ENCODE results near the gene FBXL16.

FBXL16 gene

DNA sequence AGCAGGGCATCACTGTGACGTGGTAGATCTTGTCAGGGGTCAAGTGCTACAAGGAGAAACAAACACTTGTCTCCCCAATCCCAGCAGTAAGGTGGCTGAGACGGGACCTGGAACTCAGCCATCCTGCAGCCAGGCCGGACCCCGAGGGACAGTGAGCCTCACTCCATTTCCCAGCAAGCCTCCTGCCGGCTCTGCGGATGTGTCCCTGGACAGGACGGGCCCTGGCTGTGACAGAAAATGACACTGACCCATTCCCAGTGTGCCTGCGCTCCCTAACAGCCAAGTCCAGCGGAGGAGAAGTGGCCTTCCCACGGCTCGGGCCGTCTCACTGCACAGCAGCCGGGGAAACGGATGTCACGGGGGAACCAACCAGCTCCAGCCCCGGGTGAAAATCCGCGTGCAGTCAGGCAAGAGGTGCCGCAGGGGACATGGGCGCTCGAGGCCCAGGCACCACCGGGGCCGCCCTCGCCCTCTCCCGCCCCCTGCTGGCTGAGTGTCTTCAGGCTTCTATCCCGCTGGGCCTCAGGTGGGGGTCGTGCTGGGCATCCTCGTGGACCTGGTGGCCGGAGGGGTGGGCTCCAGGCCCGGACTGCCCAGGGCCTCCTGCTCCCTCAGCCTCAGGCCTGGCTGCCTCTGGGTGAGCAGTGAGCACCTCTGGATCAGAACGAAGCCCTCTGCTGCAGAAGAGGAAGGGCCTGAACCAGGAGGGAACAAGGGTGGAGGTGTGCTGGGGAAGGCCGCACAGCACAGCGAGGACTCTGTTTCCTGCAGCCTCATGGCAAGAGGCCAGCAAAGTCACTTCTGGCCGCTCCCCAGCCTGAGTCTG is 28.0 kb upstream of the FBXL16 start:
- TF ChIP-seq, protein P1, sequence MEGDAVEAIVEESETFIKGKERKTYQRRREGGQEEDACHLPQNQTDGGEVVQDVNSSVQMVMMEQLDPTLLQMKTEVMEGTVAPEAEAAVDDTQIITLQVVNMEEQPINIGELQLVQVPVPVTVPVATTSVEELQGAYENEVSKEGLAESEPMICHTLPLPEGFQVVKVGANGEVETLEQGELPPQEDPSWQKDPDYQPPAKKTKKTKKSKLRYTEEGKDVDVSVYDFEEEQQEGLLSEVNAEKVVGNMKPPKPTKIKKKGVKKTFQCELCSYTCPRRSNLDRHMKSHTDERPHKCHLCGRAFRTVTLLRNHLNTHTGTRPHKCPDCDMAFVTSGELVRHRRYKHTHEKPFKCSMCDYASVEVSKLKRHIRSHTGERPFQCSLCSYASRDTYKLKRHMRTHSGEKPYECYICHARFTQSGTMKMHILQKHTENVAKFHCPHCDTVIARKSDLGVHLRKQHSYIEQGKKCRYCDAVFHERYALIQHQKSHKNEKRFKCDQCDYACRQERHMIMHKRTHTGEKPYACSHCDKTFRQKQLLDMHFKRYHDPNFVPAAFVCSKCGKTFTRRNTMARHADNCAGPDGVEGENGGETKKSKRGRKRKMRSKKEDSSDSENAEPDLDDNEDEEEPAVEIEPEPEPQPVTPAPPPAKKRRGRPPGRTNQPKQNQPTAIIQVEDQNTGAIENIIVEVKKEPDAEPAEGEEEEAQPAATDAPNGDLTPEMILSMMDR (IDR thresholded peaks at IDR 0.05; ENCODE audit: borderline replicate concordance, insufficient read depth, low read depth, low read length): peak; percentile 58
- no peak overlapping the region for H3K4me3 ChIP-seq (ENCODE audit: low read depth, low read length)

DNA sequence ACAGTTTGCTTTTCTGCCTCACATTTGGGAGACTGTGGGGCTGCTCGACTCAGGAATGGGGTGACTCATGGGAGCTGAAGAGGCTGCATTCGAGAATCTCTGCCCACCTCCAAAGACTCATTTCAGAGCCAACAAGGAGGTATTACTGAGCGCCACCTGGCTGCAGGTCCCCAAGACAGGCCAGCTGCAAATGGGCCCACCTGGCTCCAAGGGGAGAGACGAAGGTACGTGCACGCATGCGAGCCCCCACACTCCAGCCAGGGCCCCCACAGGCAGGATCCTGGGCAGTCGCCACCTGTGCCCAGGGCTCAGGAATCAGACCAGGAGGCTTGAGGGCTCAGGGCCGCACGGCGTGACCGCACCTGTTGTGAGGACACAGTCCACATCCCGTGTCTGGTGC is 27.3 kb upstream of the FBXL16 start:
- H3K4me3 ChIP-seq (ENCODE audit: low read depth, low read length): no peak overlapping the region
- TF ChIP-seq, protein P1 (IDR thresholded peaks at IDR 0.05; ENCODE audit: borderline replicate concordance, insufficient read depth, low read depth, low read length): no peak

DNA sequence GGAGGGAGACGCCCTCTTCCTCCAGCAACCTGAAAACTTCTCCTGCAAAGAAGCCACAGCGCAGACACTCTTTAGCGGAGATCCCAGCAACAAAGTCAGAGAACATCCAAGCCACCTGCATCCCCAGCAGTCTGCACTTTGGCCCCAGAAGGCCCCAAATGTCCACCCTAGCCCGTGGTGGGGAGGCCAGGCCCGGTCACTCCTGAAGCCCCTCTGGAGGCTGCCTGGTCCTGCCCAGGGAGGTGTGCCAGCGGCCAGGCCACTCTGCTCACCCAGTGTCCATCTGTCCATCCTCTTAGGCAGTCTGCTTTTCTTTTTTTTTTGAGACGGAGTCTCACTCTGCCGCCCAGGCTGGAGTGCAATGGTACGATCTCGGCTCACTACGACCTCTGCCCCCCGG is 26.7 kb upstream of the FBXL16 start:
- H3K4me3 ChIP-seq (ENCODE audit: low read depth, low read length): no peak overlapping the region
- TF ChIP-seq, protein P1 (IDR thresholded peaks at IDR 0.05; ENCODE audit: borderline replicate concordance, insufficient read depth, low read depth, low read length): no peak

DNA sequence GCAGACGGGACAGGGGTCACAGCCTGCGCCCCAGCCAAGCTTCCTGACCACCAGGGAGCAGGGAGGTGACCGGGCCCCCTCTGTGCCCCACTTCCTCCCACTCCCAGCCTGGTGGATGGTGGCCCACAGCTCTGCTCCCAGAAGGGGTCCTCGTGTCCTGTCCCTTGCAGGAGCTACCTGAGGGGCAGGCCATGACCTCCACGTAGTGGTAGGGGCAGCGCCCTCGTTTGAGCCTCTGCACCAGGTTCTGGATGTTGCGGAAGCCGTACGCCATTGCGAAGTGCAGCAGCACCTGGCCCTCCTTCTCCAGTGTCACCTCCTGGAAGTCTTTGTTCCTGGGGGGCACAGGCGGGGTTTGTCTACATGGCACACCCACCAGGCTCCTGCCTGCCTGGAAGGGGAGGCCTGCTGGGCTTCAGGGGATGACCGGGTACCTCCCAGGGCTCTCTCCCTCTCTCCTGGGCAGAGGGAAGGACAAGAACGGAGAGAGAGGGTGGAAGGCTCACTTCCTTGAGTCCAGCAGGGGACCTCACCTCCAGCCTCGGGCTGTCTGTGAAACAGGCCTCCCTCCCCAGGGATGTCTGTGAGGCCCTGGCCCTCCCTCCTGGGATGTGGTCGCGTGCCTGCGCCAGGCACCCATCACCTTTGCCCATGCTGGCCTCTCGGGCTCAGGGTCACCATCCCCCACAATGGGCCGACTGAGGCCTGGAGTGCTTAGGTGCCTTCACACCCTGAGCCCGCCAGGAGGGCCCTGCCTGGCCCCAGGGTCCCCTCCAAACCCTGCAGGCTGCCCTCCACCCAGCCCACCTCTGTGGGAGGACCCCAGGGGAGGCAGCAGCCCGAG is 25.3 kb upstream of the FBXL16 start:
- H3K4me3 ChIP-seq (ENCODE audit: low read depth, low read length): no peak overlapping the region
- TF ChIP-seq, protein P1 (IDR thresholded peaks at IDR 0.05; ENCODE audit: borderline replicate concordance, insufficient read depth, low read depth, low read length): no peak

DNA sequence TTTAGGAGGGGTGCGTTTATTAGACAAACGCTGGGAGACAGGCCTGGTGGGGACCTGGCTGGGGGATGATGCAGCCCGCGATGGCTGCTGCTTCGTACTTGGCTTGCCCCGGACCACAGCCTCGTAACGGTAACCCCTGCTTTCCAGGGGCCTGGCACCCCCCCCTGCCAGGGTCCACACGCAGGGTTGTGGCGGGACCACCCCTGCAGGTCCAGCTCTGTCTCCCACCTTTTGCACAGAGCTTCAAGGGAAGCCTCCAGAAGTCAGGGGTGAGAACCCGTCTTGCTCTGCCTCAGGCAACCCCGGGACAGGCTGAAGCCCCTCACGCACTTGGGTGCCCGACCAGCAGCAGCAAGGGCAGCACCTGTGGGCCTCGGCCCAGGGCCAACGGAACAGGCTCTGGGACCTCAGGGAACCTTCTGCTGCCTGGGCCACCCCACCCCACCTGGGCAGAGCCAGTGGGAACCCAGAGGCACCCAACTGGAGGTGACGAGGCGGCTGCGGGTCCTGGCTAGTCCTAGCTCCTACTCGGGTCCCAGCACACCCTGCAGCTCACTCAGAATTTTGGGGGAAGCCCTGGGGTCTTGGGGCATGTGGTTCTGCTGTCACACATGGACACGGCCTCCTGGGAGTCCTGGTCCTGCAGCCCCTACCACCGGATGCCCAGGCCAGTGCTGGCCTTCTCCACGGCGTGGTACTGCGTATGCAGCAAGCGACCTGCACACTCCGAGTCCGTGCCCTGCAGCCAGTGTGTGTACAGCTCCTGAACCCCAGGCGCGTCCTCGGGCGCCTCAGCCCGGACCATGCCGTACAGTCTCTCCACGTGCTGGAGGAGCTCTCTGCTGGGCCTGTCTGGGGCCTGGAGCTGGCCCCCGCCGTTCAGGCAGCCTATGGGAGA is 24.4 kb upstream of the FBXL16 start:
- H3K4me3 ChIP-seq (ENCODE audit: low read depth, low read length): no peak overlapping the region
- TF ChIP-seq, protein P1 (IDR thresholded peaks at IDR 0.05; ENCODE audit: borderline replicate concordance, insufficient read depth, low read depth, low read length): no peak

DNA sequence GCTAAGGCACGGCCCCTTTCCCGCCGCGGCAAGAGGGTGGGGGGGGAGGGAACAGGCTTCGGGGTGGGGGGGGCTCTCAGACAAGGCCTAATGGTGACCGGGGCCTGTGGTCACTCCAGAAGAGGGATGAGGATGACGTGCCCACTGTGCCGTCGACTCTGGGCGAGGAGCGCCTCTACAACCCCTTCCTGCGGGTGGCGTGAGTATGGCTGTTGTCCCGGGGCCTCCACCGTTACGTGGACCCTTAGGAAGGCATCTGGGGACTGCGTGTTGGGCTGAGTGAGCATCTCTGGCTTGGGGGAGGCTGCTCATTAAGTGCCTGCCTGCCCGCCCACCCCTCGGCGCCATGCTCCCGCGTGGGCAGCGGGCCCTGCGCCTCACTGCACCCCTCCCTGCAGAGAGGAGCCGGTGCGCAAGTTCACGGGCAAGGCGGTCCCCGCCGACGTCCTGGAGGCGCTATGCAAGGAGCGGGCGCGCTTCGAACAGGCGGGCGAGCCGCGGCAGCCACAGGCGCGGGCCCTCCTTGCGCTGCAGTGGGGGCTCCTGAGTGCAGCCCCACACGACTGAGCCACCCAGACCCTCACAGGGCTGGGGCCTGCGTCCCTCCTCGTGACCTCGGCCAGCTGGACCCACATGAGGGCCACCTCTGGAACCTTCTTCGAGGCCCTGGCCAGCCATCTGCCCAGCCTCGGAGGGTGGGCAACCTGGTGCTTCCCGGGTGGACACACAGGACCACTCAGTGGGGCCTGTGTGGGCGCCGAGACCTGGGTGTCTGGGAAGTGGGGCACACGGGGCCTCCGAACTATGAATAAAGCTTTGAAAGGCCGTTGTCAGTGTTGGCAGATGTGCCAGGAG is 23.5 kb upstream of the FBXL16 start:
- TF ChIP-seq, protein P1 (IDR thresholded peaks at IDR 0.05; ENCODE audit: borderline replicate concordance, insufficient read depth, low read depth, low read length): no peak
- H3K4me3 ChIP-seq (ENCODE audit: low read depth, low read length): peak overlapping the region; percentile 59

Data from GM12875 (cell line).